Prostate gland (tissue), 2 donors: ENCODE results near the gene GMPPB. TPM values are rescaled to one million over a fixed set of nuclear protein-coding genes. Genes with fewer than 3 reads are reported as not detected.

ENCODE experiments used
- DNase-seq: peaks from one replicate; pipeline ENCODE4 v3.0.0-alpha.2; 2019; ENCODE audit warnings: low spot score
- H3K27ac ChIP-seq, 2 donors: fragments of 200-600 bp; sonication (generic); 2 replicates each; pipeline ENCODE4 v1.5.1; 2017 to 2019
- H3K27me3 ChIP-seq: fragments of 200-600 bp; sonication (generic); replicated peaks from 2 replicates; pipeline ENCODE4 v1.5.1; 2019; ENCODE audit not compliant: insufficient read depth
- H3K36me3 ChIP-seq, 2 donors: fragments of 200-600 bp; sonication (generic); 1 replicate in 1 of 2; 2 replicates in 1 of 2; pipeline versions ENCODE4 v1.5.1 to v1.8.1; 2017 to 2019
- H3K4me1 ChIP-seq: fragments of 200-600 bp; sonication (generic); replicated peaks from 2 replicates; pipeline ENCODE4 v1.5.1; 2019
- H3K4me3 ChIP-seq, 2 donors: fragments of 200-600 bp; sonication (generic); 2 replicates each; pipeline ENCODE4 v1.5.1; 2017 to 2019
- H3K9me3 ChIP-seq: fragments of 200-600 bp; sonication (generic); 2 replicates; pipeline ENCODE4 v1.5.1; 2017
- CTCF ChIP-seq, 4 experiments: fragments of 200-600 bp in 2 of 4; fragments of 450-650 bp in 2 of 4; sonication (generic) in 2 of 4; IDR thresholded peaks; 1 replicate in 3 of 4; 2 replicates in 1 of 4; pipeline ENCODE4 v1.5.1; 2016 to 2019; ENCODE audit warnings: antibody characterized with exemption in 4 of 4, mild to moderate bottlenecking in 2 of 4, moderate library complexity in 2 of 4
- POLR2A ChIP-seq: fragments of 450-650 bp; IDR thresholded peaks from one replicate; pipeline ENCODE4 v1.6.1; 2016; ENCODE audit warnings: antibody characterized with exemption, mild to moderate bottlenecking
- POLR2AphosphoS5 ChIP-seq: sonication (generic); formaldehyde crosslinking; IDR thresholded peaks from one replicate; pipeline ENCODE4 v1.6.1; 2017; ENCODE audit warnings: antibody characterized with exemption
- WGBS: methylation state at CpG from one replicate; pipeline ENCODE4 v1.1.5; 2018; 5-methylcytosine and 5-hydroxymethylcytosine counted together
- intact Hi-C: fragments of 100-400 bp; cut with DNase I; formaldehyde crosslinking; loops from one replicate; pipeline ENCODE4 v1.14.2; 2022
- total RNA-seq, 2 donors: library from RNA; depleted of rRNA; stranded (reverse); fragments of >200 nt; gene quantifications; one replicate each; pipeline ENCODE4 v1.1.0, GENCODE V29; 2016

Gene GMPPB
- total RNA-seq, 2 donors from 2014 or later = 28.8 to 60.1 TPM

- TF ChIP-seq CTCF (IDR thresholded peaks at IDR 0.05) (no peak), POLR2AphosphoS5 (no peak), POLR2A (no peak)
- no peaks in the 10 kb centered on the region for H3K36me3 ChIP-seq
- intact Hi-C loops = no loop called here
- no peaks in the 10 kb centered on the region for H3K4me1 ChIP-seq
- no peak overlapping the region for H3K27ac ChIP-seq
- no peak overlapping the region for H3K4me3 ChIP-seq
- DNase-seq = no peak
- 85% methylated on average over 3 of the region's 3 CpGs for WGBS
- H3K27me3 ChIP-seq = no peaks in the 10 kb centered on the region
- H3K9me3 ChIP-seq = no peaks in the 10 kb centered on the region
Measured at GRCh38 chr3:49769286-49769915, 45.6 kb upstream of the GMPPB start.

GRCh38 chr3:49763981-49764380 lies 40.2 kb upstream of the GMPPB start:
- Histone ChIP-seq H3K27ac (no peak overlapping the region), H3K4me3 (no peak overlapping the region), H3K27me3 (no peaks in the 10 kb centered on the region), H3K4me1 (no peaks in the 10 kb centered on the region), H3K9me3 (no peaks in the 10 kb centered on the region), H3K36me3 (no peaks in the 10 kb centered on the region)
- 95% methylated on average over 4 of the region's 4 CpGs for WGBS
- DNase-seq = no peak
- intact Hi-C loops = no loop called here
- no peak for TF ChIP-seq POLR2A
- TF ChIP-seq POLR2AphosphoS5 = no peak
- TF ChIP-seq CTCF (IDR thresholded peaks at IDR 0.05) = no peak

GRCh38 chr3:49761661-49762060 lies 37.9 kb upstream of the GMPPB start:
- H3K4me3 ChIP-seq = no peak overlapping the region

GRCh38 chr3:49759226-49759625 lies 35.5 kb upstream of the GMPPB start:
- H3K4me3 ChIP-seq = no peak overlapping the region
- no peaks in the 10 kb centered on the region for H3K9me3 ChIP-seq
- 30% methylated on average over 1 of the region's 1 CpG for WGBS
- H3K4me1 ChIP-seq = peaks cover 2% of the 10 kb centered on the region
- H3K27ac ChIP-seq = no peak overlapping the region
- DNase-seq = no peak
- no peaks in the 10 kb centered on the region for H3K27me3 ChIP-seq
- TF ChIP-seq POLR2AphosphoS5 (no peak), POLR2A (no peak), CTCF (IDR thresholded peaks at IDR 0.05) (no peak)
- intact Hi-C loops = no loop called here
- H3K36me3 ChIP-seq = no peaks in the 10 kb centered on the region

More at GRCh38 chr3:49761661-49762060, 37.9 kb upstream of the GMPPB start:
- no peaks in the 10 kb centered on the region for H3K4me1 ChIP-seq
- TF ChIP-seq CTCF (IDR thresholded peaks at IDR 0.05) (no peak), POLR2AphosphoS5 (no peak), POLR2A (no peak)
- H3K36me3 ChIP-seq = no peaks in the 10 kb centered on the region
- H3K27ac ChIP-seq = no peak overlapping the region
- no peak for DNase-seq
- no peaks in the 10 kb centered on the region for H3K27me3 ChIP-seq
- intact Hi-C loops = no loop called here
- WGBS = 90% methylated on average over 3 of the region's 3 CpGs
- H3K9me3 ChIP-seq = no peaks in the 10 kb centered on the region

- Histone ChIP-seq H3K4me1 (peaks cover 7% of the 10 kb centered on the region), H3K36me3 (no peaks in the 10 kb centered on the region), H3K9me3 (no peaks in the 10 kb centered on the region), H3K27ac (no peak overlapping the region), H3K4me3 (no peak overlapping the region), H3K27me3 (no peaks in the 10 kb centered on the region)
- 70% methylated on average over 2 of the region's 2 CpGs for WGBS
- TF ChIP-seq CTCF (IDR thresholded peaks at IDR 0.05) (no peak), POLR2A (no peak), POLR2AphosphoS5 (no peak)
- intact Hi-C loops = no loop called here
- no peak for DNase-seq
Measured at GRCh38 chr3:49757197-49757596, 33.4 kb upstream of the GMPPB start.
